NB4 (cell line): Measurements from ENCODE around the gene RBM20.

Experiments used
- CTCF ChIP-seq: IDR thresholded peaks from one replicate; pipeline ENCODE4 v1.5.1; 2012; ENCODE audit warnings: low read depth, low read length
- MAX ChIP-seq: IDR thresholded peaks from 2 replicates; pipeline ENCODE4 v1.6.1; 2011; ENCODE audit warnings: low read depth, low read length
- POLR2A ChIP-seq: IDR thresholded peaks from 2 replicates; pipeline ENCODE4 v1.6.1; 2011; ENCODE audit warnings: mild to moderate bottlenecking; ENCODE audit not compliant: insufficient read length; ENCODE audit errors: extremely low read depth

GRCh38 chr10:110777017-110777416 is 132.9 kb downstream of the RBM20 start:
- TF ChIP-seq CTCF (no peak), MAX (no peak), POLR2A (no peak)
